Kasumi-1 (cell line): ENCODE measurements around the gene LYG1.
"Not testable (repeated sequence)": the region's sequence is repeated elsewhere in the genome, so short reads cannot be mapped to it uniquely, and the experiment has no call there.

ENCODE experiments used
- DNase-seq, 2 experiments: peaks; one replicate each; lab custom pipeline; 2025; lab: John Stamatoyannopoulos, UW

The LYG1 gene

DNA sequence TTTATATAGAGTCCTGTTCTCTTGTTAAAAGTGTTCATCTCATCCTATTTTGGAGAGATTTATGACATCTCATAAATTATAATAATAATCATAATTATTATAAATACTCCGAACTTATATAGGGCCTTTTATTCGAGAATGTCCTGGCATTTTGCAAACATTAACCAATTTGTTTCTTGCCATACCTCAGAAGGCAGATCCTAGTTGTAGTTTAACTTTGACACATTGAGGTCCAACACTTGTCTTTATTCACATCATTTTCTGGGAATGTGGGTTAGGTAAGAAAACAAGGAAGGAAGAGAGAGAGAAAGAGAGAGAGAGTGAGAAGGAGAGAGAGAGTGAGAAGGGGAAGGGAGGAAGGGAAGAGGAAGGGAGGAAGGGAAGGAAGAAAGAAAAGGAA is at the start of gene LYG1:
LYG1 (minus strand) TSS at position 101 of the 400 bp plus-strand sequence. CDS start 5,527 bp downstream, outside the sequence.
- not testable (repeated sequence) for DNase-seq

DNA sequence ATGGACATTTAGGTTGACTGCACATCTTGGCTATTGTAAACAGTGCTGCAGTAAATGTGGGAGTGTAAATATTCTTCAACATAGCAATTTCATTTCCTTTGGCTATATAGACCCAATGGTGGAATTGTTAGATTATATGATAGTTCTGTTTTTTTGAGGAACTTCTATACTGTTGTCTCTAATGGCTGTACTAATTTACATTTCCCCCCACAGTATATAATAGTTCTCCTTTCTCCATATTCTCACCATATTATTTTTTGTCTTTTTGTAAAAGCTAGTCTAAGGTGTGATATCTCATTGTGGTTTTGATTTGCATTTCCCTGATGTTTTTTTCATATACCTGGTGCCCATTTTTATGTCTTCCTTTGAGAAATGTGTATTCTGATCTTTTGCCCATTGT is 49.2 kb upstream of the LYG1 start:
- no peak for DNase-seq

DNA sequence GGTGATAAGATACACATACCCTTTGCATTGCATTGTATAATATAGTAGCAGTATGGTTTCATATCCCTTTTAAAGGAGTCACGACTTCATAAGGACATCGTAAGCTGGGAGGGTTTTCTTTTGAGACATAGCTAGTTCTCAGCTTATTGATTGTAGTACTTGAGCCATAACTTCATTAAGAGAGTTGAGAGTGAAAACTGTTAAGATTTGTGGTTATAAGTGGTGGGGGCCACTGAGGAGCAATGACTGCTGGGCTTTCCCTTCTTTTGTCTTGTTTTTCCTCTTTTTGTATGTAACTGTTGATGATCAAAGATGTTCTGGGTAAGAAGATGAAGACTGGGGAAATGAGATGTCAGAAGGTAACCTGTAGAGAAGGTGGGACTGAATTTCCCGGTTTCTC is 47.2 kb upstream of the LYG1 start:
- DNase-seq, result no peak

DNA sequence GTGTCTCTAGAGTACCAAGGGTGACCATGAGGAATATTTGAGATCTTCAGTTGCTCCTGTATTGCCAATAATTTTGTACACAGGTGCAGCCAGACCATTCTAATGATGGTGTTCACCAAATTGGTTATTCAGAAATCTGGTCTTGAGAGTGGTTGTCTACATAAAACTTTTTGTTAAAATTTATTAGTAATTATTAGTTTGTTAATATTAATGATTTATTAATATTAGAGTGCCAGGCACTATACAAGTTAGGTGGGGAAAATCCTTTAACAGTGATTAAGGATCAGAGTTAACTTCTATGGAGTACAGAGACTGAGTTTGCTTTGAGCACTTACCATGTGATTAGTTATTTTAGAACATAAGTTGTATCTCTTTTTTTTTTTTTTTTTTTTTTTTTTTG is 45.2 kb upstream of the LYG1 start:
- DNase-seq, result no peak

DNA sequence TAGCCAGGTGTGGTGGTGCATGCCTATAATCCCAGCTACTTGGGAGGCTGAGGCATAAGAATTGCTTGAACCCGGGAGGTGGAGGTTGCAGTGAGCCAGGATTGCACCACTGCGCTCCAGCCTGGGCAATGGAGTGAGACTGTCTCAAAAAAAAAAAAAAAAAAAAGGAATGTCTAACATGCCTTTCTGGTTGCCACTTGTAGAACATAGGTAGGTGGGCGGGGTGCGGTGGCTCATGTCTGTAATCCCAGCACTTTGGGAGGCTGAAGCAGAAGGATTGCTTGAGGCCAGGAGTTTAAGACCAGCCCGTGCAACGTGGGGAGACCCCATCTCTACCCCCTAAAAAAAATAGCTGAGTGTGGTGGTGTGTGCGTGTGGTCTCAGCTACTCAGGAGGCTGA is 44.4 kb upstream of the LYG1 start:
- not testable (repeated sequence) for DNase-seq

DNA sequence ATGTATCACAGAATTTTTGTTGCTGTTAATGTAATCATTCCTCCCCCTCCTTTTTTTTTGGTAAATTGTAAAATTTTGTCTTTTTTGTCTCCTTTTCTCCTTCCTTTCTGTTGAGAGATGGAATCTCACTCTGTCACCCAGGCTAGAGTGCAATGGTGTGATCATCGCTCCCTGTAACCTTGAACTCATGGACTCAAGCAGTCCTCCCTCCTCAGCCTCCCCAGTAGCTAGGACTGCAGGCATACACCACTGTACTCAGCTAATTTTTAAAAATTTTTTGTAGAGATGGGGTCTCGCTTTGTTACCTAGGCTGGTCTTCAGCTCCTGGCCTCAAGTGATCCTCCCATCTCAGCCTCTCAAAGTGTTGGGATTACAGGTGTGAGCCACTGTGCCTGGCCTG is 41.5 kb upstream of the LYG1 start:
- no peak for DNase-seq

DNA sequence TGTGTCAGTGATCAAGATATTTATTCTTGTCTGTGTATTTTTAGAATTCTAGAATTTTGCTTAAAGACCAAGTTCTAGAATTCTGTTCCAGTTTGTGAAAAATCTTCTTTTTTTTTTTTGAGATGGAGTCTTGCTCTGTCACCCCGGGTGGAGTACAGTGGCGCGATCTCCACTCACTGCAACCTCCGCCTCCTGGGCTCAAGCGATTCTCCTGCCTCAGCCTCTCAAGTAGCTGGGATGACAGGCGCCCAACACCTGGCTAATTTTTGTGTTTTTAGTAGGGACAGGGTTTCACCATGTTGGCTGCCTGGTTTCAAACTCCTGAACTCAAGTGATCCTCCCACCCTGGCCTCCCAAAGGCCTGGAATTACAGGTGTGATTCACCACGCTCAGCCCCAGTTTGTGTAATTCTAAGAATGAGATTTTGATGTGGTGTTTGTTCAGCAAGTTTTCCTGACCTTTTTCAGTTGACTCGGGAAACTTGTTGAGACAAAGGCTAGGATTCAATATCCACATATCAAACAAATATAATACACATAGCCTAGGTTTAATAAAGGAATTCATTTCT is 39.8 kb upstream of the LYG1 start:
- no peak for DNase-seq

DNA sequence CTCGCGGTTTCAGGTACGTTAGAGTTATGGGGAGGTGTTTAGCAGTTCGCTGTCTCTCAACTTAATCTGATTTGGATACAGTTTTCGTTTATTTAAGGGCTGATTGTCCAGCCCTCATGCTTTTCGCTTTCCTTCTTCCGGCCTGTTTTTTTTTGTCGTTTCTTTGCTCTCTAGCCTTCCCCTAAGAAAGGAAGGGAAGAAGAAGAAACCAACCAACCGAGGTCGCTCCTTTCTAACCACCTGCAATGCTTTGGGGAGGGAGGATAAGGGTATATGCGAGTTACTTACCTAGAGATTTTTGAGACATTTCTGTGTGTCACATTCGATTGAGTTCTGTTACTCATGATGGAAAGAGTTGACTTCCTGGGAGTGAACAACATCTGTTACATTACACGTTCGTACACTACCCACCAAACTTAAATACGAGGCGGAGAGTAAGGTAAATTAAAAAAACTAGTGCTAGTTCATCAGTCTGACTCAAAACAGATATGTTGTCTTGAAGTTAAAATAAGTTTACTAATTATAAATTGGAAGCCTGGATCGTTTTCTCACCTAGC is 37.1 kb upstream of the LYG1 start:
- peak; percentile 31 to 58 for DNase-seq

DNA sequence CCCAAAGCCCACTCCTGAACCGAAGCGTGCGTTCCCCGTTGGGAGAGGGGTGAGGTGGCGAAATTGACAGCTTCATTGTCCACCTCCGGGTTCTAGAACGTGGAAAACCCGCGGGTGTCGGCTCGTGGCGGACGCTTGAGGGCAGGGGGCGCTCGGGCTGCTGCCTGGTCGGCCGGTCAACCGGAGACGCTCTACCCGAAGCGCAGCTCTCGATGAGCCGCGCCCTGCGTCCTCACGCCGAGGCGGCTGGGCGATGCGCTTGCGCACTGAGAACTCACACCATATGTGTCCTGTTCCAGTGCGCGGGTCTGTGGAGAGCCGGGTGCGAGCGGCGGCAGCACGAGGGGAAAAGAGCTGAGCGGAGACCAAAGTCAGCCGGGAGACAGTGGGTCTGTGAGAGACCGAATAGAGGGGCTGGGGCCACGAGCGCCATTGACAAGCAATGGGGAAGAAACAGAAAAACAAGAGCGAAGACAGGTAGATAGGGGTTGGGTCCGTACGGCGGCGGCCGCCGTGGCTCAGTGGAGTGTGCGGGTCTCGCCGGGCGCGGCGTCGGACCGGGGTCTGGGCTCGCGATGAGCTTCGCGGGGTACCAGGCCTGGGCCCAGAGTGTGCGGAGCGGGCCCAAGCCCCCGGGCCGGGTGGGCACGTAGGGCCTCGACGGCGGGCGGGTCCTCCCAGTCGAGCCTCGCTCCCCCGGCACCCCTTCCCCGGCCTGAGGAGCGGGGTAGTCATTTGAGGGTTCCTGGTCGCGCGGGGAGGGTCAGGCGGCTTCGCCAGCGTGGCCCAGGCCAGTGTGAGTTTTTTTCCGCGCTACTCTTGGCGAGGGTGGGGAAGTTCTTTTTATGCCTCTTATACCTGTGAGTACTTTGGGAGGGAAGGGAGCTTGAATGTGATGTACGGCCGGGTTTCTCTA is 36.4 kb upstream of the LYG1 start, which contains the start of gene EIF5B:
EIF5B (plus strand) TSS at position 277 of the 916 bp plus-strand sequence; CDS start at position 443, 166 bp downstream.
- peak; percentile 89 to 90 for DNase-seq

DNA sequence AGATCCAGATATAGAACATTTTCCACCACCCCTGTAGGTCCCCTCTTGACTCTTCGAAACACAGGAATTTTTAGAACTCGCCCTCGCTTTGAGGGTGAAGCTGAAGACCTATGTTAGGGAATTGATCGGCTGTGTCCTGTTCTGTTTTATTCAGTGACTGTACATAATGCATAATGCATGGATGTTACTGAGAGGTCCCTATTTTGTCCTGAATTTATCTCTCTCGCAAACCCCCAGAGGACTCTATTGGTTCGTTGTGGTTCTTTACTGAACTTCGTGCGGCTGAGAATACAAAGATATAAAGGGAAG is 35.8 kb upstream of the LYG1 start:
- peak in 1 of 2 experiments; percentile 82 for DNase-seq

DNA sequence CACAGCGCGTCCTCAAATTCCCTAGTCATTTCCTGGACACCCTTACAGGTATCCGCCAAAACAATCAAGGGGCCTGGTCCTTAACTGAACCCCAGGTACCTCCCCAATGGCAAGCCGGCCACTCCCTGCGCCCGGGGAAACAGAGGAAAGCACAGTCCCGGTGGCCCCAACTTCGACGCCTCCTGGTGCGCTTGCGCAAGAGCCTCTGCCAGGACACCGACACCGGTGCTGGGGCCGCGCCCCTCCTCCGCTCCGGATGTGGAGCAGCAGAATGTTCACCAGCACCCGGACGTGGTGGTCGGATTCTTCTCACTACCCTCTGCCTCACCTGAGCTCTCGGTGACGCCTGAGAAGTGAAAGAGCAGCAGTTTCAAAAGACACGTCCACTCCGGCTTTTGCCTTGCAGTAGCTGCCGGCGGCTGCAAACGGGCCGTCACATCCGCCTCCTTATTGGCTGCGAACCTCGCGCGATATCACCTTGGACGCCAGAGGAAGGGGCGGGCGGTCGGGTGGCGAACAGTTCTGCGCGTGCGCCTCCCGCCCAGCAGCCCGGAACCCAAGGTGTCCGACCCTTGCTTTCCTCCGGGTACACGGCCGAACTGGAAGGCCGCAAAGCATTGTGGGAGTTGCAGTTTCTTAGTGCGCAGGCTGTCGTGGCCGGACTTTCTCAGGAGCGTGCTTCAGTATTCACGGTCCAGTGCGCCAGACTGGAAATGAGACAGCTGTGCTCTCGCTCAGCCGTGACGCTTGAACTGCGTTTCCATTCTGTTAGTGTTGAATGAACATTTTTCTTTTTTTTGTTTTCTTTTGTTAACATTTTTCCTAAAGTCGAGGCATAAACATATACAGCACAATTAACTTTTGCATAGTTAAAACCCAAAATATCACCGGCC is 35.2 kb upstream of the LYG1 start, which contains the start of gene TXNDC9:
TXNDC9 (minus strand) TSS at position 423 of the 893 bp plus-strand sequence. CDS start 3,123 bp downstream, outside the sequence.
- DNase-seq, result peak; percentile 98

DNA sequence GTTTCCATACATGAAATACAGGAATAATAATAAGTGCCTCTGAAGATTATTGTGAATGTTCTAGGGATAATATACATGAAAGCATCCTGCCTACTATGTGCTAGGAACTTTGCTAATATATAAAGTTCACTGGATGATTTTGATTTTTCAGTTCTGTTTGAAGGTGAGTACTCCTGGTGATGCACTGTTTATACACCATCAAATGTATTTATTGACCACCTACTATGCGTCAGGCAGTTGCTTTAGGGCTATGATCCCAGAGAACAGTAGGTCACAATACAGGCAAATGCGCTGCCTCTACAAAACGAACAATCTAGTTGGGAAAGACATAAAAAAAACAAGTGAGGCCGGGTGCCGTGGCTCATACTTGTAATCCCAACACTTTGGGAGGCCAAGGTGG is 24.4 kb upstream of the LYG1 start:
- no peak for DNase-seq

DNA sequence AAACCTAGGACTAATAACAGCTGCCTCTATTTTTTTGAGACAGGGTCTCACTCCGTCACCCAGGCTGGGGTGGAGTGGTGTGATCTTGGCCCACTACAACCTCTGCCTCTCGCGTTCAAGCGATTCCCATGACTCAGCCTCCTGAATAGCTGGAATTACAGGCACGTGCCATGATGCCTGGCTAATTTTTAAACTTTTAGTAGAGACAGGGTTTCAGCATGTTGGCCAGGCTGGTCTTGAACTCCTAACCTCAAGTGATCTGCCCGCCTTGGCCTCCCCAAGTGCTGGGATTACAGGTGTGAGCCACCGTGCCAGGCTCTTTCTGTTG is 16.8 kb upstream of the LYG1 start:
- DNase-seq, result not testable (repeated sequence)

DNA sequence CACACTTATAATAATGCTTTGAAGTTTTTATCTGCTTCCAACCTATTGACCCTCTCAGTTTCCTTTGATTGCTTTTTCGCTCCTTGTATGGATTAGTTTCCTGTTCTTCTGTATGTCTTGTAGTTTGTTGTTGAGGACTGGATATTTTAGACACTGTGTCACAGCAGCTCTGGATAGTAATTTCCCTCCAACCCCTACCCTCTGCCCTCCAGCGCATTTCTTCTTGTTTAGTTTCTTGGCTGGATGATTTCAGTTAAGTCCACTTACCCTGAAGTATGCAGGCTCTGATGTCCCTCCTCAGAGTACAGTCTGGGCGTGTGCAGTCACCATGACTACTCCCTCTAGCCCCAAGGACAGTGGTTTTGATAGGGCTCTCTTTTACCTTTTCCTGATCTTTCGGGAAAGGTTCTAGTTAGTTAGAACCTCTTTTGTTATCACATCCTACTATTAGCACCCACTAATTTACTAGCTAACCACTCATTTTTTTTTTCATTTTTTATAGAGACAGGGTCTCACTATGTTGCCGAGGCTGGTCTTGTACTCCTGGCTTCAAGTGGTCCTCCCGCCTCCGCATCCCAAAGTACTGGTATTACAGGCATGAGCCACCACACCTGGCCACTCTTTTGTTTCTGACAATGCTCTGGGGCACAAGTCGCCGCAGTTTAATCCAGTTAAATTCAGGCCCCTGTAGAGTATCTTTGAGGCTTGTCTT is 16.3 kb upstream of the LYG1 start:
- DNase-seq, result no peak

DNA sequence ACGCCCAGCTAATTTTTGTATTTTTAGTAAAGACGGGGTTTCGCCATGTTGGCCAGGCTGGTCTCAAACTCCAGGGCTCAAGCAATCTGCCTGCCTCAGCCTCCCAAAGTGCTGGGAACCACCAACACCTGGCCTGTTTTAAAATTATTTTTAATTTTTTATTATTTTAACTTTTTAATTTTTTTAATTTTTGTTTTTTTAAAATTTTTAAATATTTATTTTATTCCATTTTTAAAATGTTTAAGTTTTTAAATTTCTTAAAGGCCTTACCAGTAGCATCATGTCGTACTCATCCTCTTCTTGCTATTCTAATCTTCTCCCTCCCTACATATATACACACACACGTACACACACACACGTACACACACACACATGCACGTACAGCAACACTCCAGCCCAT is 1.4 kb downstream of the LYG1 start:
- DNase-seq, result no peak

DNA sequence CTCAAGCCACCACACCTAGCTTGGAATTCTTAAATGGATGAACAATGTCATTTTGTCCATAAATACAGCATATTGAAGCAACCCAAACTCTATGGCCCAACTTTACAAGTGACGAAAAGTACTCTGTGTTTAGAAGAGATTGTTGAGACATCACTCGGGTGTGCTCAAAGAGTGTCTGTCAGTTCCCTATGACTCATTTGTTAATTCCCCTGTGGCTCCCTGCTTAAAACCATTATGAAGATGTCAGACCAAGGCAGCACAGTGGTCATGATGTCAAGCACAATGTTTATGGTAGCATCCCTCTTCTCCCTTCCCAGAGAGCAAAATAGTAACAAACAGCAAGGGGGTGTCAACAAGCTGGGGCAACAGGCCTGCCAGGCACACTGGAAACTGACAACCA is 3.0 kb downstream of the LYG1 start:
- no peak for DNase-seq

DNA sequence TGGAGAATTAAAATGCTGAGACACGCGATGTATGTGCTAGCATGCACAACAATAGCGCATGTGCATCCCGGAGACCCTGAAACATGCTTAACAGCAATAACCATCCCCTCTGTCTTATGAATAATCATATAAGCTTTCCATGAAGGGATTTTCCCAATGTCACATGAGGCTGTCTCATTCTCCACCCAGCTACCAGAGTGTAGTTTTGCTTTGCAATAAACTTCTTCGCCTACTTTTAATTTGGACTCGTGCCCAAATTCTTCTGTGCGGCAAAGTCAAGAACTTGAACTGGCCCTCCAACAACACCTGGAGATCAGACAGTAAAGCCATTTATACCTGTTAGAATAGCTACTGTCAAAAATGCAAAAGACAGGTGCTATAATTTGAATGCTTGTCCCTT is 15.5 kb downstream of the LYG1 start:
- no peak for DNase-seq

DNA sequence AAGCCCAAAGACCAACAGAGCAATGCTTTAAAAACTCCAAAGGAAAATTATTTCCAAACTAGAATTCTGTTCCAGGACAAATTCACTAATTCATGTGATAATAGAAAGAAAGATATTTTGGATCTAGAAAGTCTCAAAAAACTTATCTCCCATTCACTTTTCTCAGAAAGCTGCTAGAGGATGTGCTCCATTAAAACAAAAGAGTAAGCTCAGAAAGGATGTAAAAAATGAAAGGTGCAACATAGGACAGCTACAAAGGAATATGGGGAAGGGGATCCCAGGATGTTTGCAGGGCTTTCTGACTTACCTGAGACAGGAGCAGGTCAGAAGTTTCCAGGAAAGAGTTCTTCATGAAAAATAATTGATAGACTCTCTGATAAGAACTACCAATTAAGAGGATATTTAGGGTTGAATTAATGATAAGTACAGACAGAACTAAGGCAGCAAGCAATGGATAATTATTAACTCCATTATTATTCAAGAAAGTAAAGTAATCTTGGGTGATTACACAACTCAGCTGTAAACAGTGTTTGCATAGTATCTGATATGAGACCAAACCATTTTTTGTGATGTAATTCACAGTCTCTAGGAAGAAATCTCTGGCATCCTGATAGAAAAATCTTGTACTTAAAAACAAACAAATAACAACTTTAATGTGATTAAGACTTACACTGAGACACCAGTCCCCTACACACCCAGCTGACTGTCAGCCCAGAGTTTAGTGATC is 20.9 kb downstream of the LYG1 start:
- no peak for DNase-seq

DNA sequence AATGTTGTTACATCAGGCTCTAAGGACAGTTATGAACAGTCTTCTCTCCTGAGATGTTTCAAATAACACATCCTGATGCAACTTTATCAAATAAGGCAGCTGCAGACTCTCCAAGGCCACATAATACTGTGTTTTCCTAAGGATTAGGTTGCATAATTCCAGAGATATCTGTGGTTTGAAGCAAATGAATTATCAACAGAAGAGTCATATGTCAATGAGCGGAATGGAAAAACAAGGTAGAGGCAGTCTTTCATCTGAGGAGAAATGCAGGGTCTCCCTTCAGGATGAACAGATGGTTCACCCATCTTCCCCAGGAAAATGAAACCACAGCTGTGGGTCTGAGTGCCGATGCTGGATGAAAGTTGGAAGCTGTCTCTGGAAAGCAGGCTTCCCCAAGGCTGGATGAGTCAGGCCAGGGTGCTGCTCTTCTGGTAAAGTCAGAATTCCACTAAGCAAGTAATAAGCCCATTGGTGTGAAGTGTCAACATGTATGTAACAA is 22.2 kb downstream of the LYG1 start:
- no peak for DNase-seq

DNA sequence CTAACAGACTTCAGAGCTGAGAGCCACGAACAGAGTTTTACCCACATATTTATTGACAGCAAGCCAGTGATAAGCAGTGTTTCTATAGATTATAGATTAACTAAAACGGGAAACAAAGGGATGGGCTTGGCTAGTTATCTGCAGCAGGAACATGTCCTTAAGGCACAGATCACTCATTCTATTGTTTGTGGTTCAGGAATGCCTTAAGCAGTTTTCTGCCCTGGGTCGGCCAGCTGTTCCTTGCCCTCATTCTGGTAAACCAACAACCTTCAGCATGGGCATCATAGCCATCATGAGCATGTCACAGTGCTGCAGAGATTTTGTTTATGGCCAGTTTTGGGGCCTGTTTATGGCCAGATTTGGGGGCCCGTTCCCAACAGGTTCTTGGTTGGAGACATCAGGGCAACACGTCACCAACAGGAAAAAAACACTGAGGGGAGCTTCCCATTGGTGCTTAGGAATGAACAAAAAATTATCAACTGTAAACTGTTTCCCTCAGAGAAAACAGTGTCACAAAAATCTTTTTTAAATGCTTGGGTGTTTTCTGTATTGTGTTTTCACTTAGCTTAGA is 22.7 kb downstream of the LYG1 start:
- DNase-seq, result not testable (repeated sequence)
